ENCODE measurements around the gene OR6C65.
"Not testable (repeated sequence)": the region's sequence is repeated elsewhere in the genome, so short reads cannot be mapped to it uniquely, and the experiment has no call there.

The OR6C65 gene

DNA sequence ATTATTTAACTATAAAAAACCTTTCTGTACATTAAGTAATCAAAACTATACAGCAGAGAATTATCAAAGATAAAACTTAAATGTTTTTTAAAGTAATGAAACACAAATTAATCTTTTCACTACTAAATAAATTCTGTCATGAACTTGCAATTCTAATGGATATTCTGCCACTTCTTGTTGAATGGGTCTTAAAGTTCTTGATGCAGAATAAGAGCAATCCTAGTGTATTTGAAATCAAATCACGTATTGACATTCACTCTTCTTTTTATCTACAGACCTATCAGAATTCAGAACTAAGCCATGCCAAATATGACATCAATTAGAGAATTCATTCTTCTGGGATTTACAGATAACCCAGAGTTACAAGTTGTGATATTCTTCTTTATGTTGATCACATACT is at the start of gene OR6C65:
Gene OR6C65, plus strand, starts transcription at position 301 of the 400 bp plus-strand sequence. Its CDS starts 0 bp downstream, at position 301.
- no peak for DNase-seq

DNA sequence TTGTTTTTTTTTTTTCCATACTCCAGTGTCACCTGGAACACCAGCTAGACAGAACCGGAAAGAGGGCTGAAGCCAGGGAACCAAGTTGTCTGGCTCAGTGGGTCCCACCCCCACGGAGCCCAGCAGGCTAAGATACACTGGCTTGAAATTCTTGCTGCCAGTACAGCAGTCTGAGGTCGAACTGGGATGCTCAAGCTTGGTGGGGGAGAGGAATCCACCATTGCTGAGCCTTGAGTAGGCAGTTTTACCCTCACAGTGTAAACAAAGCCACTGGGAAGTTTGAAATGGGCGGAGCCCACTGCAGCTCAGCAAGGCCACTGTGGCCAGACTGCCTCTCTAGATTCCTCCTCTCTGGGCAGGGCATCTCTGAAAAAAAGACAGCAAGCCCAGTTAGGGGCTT is 45.0 kb upstream of the OR6C65 start:
- not testable (repeated sequence) for DNase-seq

DNA sequence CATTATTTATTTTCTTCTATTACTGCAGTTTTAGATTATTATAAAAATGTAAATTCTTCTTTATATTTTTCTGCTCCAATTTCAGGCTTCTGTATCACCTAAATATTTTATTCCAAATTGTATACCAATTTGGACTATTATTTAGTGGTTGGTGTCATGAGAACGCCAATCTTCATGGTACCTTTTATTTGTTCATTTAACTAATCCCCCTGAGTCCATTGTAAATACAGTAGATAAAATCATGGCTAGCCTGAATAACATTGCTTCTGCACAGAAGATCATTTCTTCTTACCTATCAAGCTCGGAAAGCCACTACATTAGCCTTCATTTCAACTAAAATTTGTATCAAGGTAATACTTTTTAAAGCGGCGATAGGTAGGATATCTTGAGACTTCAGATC is 37.7 kb upstream of the OR6C65 start, which contains the start of gene OR6C75:
Gene OR6C75, plus strand, starts transcription at position 301 of the 400 bp plus-strand sequence. CDS start 2,136 bp downstream, outside the sequence.
- no peak for DNase-seq

DNA sequence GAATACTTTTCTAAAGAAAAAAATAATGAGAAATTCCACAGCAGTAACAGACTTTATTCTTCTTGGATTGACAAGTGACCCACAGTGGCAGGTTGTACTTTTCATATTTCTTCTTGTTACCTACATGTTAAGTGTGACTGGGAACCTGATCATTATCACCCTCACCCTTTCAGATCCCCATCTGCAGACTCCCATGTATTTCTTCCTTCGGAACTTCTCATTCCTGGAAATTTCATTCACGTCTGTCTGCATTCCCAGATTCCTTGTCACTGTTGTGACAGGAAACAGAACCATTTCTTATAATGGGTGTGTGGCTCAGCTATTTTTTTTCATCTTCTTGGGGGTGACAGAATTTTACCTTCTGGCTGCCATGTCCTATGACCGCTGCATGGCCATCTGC is 35.2 kb upstream of the OR6C65 start:
- DNase-seq: no peak

DNA sequence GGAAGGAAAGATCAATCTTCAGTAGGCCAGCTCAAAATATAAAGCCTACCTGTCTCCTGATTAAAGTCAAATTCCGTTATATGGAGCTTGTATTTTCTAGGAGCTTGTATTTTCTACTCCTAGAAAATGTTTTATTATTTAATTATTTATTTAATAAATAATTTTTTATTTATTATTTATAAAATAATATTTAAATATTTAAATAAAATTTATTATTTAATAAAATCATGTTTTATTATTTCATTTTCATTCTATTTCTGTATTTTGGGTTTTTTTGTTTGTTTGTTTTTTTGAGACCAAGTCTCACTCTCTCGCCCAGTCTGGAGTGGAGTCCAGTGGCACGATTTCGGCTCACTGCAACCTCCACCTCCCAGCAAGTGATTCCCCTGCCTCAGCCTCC is 27.8 kb upstream of the OR6C65 start:
- DNase-seq: no peak

DNA sequence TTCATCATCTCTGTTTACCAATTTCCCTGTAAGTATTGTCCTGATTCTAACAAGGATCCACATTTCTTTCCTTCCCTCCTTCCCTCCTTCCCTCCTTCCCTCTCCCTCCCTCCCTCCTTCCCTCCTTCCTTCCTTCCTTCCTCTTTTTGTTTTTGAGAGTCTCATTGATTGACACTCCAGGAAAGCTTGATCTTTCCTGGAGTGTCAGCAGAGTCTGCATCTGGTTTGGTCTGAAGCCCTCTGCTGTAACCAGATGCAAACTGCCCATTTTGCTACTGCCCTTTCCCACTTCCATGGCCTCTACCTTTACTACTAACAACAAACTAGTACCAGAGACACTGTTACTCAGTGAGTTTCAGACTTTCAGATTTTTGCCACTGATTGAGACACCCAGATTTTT is 14.4 kb upstream of the OR6C65 start:
- DNase-seq: no peak

DNA sequence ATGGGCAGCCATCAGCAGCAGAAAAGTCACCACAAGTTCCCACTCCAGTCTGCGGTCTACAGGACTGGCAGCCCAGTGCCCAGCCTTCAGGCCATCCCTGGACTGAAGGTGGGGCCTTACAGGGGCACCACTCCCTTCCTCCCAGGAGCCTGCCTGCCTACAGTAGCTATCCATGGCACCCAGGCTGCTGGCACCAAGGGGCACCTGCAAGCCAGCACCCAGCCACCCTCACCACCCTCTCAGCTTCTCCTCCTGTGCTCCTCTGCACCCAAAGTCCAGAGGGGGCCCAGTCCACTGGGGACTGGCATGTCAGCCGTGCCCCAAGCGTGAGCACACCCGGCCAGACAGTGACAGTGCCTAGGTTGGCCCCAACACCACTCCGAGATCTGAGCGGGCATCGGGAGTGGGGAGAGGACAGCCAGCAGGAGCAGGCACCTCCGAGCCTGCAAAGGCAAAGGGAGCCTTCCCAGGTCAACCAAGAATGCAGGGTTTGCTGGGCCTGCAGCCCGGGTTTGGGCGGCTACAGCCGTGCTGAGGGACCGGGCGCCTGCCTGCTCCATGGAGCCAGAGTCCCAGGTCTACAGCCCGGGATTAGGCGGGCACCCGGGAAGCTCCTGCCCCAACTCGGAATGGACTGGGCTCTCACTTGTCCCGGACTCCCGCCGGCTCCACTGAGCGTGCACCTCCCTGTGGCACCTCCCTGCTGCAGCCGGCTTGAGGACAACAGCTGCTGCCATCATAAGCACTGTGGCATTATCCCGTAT is 8.1 kb upstream of the OR6C65 start:
- no peak for DNase-seq

DNA sequence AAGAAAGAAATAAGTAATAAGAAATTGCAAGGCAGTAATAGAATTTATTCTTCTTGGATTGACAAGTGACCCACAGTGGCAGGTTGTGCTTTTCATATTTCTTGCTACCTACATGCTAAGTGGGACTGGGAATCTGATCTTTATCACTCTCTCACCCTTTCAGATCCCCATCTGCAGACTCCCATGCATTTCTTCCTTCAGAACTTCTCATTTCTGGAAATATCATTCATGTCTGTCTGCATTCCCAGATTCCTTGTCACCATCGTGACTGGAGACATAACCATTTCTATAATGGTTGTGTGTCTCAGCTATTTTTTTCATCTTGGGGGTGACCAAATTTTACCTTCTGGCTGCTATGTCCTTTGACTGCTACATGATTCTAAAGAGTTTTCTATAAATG is 4.0 kb upstream of the OR6C65 start:
- no peak for DNase-seq

DNA sequence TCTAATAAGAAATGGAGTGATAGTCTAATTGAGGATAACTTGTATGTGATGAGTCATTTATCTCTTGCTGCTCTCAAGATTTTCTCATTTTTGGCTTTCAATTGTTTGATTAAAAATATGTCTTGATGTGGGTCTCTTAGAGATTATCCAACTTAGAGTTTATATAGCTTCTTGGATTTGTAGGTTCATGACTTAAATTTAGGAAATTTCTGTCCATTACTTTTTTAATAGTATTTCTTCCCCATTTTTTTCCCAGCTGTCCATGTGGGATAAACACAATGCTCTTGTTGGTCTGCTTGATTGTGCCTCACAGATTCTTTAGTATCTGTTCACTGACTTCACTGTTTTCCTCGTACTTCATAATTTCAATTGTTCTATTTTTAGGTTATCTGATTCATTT is 7.5 kb downstream of the OR6C65 start:
- no peak for DNase-seq

DNA sequence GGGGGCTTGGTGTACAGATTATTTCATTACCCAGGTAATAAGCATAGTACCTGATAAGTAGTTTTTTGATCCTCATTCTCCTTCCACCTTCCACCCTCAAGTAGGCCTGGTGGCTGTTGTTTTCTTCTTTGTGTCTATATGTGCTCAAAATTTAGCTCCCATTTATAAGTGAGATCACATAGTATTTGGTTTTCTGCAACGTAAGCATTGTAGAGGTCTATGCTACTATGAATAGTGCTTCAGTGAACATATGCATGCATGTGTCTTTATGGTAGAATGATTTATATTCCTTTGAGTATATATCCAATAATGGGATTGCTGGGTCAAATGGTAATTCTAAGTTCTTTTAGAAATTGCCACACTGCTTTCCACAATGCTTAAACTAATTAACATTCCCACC is 8.8 kb downstream of the OR6C65 start:
- not testable (repeated sequence) for DNase-seq

DNA sequence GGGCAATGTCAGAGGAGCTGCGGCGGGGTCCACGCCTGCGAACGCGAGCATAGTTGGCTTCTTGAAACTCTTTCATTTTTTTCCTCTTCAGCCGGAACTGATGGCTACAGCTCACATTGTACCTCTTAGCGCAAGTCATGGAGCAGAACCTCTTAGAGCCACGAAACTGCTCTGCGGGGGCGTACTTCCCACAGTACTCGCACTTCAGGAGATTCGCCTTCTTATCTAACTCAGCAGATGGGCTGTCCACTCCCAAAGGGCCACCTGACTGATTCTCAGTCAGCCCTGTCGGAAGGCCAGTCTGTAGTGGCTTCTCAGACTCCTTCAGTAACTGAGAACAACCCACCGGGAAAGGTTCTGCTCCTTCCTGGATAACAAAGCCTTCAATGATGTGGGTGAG is 11.8 kb downstream of the OR6C65 start:
- DNase-seq: not testable (repeated sequence)

DNA sequence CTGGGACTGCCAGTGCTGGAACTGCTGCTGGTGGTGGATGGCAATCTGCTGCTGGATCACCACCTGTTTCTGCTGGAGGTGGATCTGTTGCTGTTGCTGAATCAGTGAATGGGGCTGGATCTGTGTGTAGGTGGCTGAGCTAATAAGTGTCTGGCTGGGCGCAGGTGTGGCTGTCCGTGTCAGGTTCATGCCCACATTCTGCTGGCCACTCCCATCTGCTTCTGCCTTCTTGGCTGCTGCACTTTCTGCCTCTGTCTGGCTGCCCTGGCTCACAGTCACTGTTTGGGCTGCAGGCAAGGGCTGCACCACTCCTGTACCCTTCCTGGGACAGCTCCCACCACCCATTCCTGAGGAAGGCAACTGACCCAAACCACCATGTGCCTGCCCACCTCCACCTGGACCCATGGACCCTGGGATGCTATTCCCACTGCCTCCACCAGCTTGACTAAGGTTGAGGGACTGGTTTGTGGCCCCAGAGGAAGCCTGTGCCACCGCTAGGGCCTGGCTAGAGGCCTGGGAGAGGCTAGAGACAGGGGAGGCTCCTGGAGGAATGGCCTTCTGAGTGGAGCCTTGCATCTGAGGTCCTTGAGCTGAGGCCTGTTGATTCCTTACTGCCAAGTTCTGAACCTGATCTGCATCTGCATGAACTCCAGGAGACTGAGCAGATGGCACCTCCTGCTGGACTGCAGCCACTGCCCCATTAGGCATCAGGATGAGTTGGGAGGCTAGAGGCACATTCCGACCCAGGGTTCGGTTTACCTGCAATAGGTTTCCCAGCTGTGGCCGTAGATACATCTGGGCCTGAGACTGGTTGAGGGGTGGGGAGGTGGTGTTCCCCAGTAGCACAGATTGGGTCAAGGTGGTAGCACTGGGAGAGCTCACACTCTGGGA is 13.4 kb downstream of the OR6C65 start:
- DNase-seq: not testable (repeated sequence)

DNA sequence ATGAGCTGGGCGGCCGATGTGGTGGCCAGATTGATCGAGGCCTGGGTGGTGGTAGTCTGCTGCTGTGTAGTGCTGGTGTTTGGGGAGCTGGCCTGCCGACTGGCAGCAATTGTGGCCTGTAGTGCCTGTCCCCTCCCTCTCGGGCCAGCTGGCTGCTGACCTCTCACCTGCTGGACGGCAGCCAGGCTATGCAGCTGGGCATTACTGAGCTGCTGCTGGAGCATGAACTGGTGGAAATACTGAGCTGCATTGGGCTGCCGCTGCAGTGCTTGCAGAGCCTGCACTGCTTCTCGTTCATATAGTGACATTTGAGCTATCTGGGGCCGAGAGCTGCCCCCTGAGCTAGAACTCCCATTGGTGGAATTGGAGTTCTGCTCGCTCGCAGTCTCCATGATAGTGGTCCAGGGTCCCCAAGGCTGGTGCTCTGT is 14.1 kb downstream of the OR6C65 start:
- not testable (repeated sequence) for DNase-seq

DNA sequence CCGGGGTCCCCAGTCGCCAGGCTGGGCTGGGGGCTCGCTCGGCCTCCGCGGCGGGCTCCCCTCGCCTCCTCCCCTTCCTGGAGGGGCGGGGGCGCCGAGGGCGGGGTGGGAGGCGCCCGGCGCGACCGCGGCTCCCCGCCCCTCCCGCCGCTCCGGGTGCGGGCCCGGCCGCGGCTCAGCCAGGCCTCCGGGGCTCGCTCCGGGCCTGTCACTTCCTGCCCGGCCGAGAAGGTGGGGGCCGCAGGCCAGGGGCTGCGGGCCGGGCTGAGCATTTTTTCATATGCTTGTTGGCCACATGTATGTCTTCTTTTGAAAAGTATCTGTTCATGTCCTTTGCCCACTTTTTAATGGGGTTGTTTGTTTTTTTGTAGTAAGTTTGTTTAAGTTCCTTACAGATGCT is 14.6 kb downstream of the OR6C65 start:
- DNase-seq: not testable (repeated sequence)

DNA sequence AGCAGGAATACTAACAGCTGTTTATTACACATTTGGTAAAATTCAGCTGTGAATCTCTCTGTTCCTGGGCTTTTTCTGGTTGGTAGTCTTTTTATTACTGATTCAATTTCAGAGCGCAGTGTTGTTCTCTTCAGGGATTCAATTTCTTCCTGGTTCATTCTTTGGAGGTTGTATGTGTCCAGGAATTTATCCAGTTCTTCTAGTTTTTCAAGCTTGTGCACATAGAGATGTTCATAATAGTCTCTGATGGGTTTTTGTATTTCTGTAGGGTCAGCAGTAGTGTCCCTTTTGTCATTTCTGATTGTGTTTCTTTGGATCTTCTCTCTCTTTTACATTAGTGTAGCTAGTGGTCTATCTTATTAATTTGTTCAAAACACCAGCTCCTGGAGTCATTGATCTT is 16.6 kb downstream of the OR6C65 start:
- no peak for DNase-seq

DNA sequence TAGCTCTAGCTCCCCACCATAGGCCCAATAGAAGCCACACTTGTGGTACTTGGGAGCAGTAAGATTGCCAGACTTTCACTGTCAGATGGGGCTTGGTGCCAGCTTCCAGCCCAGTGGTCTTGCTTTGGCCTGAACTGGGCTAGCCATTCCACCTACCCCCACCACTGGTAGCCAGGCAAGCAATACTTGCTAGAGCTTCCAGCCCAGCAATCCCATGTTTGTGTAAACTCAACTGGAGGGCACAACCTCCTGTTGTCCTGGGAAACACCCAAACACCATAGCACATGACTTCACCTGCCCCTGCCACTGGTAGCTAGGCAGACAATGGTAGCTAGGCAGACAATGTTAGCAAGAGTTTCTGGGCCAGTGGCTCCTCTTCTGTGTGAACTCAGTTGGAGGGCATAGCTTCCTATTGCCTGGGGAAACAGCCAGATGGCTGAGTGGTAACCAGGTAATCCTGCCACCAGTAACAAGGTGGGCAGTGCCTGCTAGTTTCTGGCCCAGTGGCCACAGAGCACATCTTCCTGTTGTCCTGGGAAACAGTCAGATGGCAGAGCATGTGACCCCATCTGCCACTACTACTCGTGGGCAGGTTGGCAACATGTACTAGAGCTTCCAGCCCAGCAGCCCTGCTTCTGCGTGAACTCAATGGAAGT is 20.1 kb downstream of the OR6C65 start:
- DNase-seq: no peak

DNA sequence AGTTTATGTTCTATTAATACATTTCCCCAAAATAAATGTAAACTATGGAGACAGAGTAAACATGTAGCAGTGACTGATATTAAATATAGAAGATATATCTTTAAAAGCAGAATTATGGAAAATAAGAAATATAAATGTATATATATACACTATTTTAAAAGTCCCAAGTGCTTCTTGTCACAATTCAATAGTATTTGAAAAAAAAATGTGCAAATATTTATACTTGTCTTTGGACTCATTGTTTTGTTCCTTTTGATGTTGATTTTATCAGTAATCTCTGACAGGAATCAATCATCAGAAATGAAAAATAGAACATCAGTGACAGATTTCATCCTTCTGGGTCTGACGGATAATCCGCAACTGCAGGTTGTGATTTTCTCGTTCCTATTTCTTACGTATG is 25.6 kb downstream of the OR6C65 start, which contains the start of gene OR6C76:
Gene OR6C76, plus strand, starts transcription at position 301 of the 400 bp plus-strand sequence. Its CDS starts 0 bp downstream, at position 301.
- no peak for DNase-seq

DNA sequence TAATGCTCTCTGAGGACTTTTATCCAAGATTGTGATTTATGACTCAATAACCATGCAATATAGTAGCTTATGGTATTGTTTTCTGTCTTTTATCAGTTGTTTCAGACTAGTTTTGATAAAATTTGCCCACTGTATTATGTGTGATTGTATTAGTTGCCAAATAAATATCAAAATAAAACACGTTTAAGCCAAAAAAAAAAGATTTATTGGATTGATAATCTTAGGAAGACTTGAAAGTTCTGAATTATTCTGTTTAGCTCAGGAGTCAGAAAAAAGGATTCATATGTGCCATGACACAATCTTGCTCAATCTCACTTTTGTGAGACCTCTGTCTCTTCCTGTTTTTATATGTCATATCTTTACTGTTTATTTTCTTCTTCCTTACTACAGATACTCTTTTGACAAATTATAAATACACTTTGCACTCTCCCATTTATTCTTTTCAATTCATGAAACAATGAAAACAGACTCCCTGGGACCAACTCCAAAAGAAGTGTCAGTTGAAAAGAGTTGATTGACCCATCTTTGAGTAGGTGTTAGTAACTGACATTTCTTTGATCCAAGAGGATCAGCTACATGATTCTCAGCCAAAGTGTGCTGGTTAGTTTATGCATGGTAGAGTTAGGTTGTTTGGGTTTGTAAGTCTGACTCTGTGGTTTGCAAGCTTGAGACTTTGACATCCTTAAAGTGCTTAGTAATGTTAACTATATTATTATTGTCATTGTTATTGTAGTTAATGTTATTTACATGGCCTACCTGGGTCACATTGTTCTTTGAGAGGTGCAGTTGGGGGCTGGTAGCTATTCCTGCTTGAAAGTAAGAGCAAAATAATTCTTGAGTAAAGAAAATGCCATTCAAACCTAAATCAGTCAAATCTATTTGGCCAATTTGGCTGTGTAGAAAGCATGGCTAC is 28.3 kb downstream of the OR6C65 start:
- DNase-seq: no peak

DNA sequence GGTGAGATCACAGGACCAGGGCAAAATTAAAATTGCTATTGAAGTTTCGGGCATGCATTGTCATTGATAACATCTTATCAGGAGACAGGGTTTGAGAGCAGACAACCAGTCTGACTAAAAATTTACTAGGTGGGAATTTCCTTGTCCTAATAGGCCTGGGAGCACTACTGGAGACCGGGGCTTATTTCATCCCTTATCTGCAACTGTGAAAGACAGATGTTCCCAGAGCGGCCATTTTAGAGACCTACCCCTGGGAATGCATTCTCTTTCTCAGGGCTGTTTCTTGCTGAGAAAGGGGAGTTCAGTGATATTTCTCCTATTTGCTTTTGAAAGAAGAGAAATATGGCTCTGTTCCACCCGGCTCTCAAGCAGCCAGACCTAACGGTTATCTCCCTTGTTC is 40.9 kb downstream of the OR6C65 start:
- DNase-seq: not testable (repeated sequence)

DNA sequence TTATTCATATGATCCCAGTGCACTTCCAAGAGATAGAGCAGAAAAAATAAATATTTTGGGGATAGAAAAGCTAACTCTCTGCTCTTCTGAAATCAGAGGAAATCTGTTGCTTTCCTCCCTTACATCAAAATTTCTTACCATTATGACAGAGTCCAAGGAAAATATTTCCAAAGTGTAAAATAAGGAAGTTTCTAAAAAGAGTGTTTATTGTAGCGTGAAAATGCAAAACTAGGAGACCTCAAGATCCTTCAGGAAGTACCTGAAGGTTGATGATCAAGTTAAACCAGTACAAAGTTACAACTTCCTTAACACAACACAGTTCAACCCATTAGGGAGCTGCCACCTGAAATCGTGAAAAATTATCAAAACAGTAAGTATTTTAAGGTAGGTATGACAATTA is 43.4 kb downstream of the OR6C65 start, which contains the start of gene OR6C2:
Gene OR6C2, plus strand, starts transcription at position 301 of the 400 bp plus-strand sequence. CDS start 8,138 bp downstream, outside the sequence.
- DNase-seq: no peak

DNA sequence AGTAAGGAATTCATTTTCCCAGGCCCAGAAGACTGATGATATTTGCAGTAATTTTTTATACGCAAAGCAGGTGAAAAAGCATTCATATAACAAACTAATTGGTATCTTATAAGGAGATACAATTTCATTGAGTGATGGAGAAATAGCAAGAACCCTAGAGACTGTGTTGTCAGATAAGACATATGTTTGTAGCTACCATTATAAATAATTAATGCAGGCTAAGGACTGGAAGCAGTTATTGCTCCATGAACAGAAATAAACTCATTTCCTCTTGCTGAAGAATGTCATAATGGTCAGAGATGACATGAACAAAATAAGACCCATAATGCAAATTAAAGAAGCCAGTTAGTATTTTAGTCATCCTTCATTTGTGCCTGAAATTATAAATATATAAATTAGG is 45.0 kb downstream of the OR6C65 start:
- DNase-seq: no peak

DNA sequence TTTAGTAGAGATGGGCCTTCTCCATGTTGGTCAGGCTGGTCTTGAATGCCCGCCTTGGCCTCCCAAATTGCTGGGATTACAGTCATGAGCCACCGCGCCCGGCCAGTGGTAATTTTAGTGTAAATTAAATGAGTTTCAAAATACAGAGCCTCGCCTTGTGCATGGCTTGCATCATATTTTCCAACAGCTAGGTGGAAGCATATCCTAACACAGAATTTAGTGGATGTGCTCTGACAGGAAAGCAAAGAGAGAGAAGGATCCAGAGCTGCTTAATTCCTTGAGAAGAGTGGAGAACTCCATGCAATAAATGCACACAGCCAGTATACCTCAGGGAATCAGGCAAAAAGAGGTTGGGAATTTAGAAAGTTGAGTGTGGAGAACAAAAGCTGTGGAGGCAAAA is 46.0 kb downstream of the OR6C65 start:
- no peak for DNase-seq
